HepG2 (cell line): Measurements from ENCODE around the gene GMPPA.

Experiments
- EZH2 ChIP-seq: conservative IDR thresholded peaks from 2 replicates; pipeline ENCODE4 v1.6.1; 2012; ENCODE audit warnings: mild to moderate bottlenecking, low read depth, low read length, moderate library complexity
- GABPA ChIP-seq, 2 experiments: IDR thresholded peaks; 2 replicates each; pipeline ENCODE4 v1.6.1; 2011 to 2016; ENCODE audit warnings: low read depth in 2 of 2, low read length in 1 of 2, missing biosample characterization in 1 of 2, missing genetic modification characterization in 1 of 2
- GTF2F1 ChIP-seq: fragments of 150-350 bp; IDR thresholded peaks from 2 replicates; pipeline ENCODE4 v1.6.1; 2014; ENCODE audit warnings: low read length
- XRCC5 ChIP-seq: fragments of 200-400 bp; formaldehyde crosslinking; optimal IDR thresholded peaks from 2 replicates; pipeline ENCODE3; 2017; ENCODE audit warnings: mild to moderate bottlenecking, low read length
- ZBTB43 ChIP-seq: sonication (generic); formaldehyde crosslinking; conservative IDR thresholded peaks from 2 replicates; pipeline ENCODE4 v1.4.0; 2020; ENCODE audit warnings: missing genetic modification reagents
- ZNF776 ChIP-seq: sonication (generic); formaldehyde crosslinking; IDR thresholded peaks from 2 replicates; pipeline ENCODE4 v1.4.0; 2020; ENCODE audit warnings: mild to moderate bottlenecking, missing genetic modification reagents
- TF ChIP-seq, protein P1 (sequence below): sonication (generic); formaldehyde crosslinking; IDR thresholded peaks from 2 replicates; pipeline ENCODE4 v1.5.0; 2020; ENCODE audit warnings: missing genetic modification reagents

- TF ChIP-seq GABPA (IDR thresholded peaks at IDR 0.05; ENCODE audit: low read depth, low read length) (no peak), GABPA (CRISPR knock-in tag; IDR thresholded peaks at IDR 0.05; ENCODE audit: low read depth) (no peak), ZNF776 (CRISPR knock-in tag) (no peak), GTF2F1 (no peak), EZH2 (no peak), XRCC5 (no peak), ZBTB43 (CRISPR knock-in tag) (no peak)
- TF ChIP-seq, protein P1, sequence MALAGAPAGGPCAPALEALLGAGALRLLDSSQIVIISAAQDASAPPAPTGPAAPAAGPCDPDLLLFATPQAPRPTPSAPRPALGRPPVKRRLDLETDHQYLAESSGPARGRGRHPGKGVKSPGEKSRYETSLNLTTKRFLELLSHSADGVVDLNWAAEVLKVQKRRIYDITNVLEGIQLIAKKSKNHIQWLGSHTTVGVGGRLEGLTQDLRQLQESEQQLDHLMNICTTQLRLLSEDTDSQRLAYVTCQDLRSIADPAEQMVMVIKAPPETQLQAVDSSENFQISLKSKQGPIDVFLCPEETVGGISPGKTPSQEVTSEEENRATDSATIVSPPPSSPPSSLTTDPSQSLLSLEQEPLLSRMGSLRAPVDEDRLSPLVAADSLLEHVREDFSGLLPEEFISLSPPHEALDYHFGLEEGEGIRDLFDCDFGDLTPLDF (CRISPR knock-in tag) = no peak
These were observed 19.8 kb upstream of the GMPPA start for GRCh38 chr2:219478916-219479315.
